ENCODE measurements around the gene KLHL36.

Gene KLHL36

GRCh38 chr16:84699147-84699711 is 50.9 kb downstream of the KLHL36 start:
- no peak for DNase-seq (ENCODE audit: low read depth in 2 of 2)

GRCh38 chr16:84699712-84700445 is 51.6 kb downstream of the KLHL36 start, which contains the start of gene USP10:
USP10 (plus strand) TSS chr16:84700000; CDS start chr16:84700091, 91 bp downstream.
- peak; percentile 50 to 70 for DNase-seq (ENCODE audit: low read depth in 2 of 2)

DNA sequence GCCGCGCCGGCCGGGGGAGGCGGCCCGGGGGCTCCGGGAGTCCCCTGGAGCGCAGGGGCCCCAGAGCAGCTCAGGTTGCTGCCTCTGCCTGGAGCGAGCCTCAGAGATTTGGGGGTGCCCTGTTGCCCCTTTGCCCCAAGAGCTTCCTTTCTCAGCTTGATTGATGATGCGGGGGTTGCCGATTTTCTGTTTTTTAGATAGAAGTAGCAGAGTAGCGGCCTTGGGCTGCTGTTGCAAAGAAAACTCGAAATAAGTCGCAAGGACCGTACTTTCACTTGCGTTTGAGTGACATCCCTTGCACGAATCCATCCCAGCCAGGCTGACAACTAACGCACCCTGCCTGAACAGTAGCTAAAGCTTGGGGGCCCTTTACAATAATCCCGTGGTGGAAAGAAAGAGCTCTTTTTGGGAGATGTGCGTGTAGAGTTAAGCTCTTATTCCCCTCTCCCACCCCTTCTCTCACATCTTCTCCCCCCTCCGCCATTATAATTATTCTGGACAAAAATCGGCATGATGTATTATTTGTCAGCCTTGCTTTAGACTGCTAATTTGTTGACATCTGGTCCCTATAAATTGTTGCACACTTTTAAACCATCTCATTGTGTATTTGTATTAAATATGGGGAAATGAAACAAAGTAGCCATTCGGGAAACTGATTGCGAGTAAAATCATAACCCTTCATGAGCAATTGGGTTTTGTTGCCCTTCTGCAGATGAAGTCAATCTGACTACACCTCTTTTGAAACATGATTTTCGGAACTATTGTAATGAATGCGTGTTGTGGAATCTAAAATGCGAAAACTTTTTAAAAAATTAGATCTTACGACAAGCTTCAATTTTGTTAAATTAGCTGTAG is 52.4 kb downstream of the KLHL36 start:
- DNase-seq (ENCODE audit: low read depth in 2 of 2) = no peak

- DNase-seq (ENCODE audit: low read depth in 2 of 2) = no peak
Observed at GRCh38 chr16:84703681-84704080, 55.4 kb downstream of the KLHL36 start.

DNA sequence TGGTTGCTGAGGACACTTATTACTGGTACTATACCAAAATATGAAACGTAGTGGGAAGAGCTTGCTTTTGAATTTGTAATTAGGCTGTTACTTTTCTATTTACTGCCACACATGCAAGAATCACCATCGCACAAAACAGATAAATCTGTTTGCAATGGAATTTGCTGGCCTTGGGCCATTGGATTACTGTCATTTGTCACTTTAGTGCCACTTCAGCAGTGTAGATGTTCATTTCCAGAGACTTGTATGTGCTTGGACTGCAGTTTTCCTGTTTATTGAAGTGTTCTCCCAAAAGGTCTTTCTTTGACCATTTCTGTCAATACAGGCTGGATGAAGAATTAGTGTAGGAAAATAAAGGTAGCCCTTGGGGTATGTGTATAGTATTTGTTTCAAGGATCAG is 55.9 kb downstream of the KLHL36 start:
- DNase-seq (ENCODE audit: low read depth in 2 of 2) = no peak

DNA sequence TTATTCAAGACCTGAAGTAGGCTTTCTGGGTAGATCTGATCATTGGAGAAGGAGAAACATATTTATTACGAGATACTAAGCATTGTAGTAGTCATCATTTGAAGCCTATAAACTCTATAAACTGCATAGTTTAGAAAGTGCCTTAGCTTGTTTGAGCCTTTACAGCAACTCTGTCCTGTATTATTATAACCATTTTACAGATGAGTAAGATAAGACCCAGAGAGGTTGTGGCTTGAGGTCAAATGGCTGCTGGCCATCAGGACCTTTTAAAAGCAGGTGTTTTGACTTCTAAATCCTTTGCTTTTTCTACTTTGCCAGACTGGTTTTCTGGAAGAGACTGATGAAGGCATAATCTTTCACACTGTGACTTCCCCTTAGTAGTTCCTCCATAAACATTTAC is 58.5 kb downstream of the KLHL36 start:
- no peak for DNase-seq (ENCODE audit: low read depth in 2 of 2)

DNA sequence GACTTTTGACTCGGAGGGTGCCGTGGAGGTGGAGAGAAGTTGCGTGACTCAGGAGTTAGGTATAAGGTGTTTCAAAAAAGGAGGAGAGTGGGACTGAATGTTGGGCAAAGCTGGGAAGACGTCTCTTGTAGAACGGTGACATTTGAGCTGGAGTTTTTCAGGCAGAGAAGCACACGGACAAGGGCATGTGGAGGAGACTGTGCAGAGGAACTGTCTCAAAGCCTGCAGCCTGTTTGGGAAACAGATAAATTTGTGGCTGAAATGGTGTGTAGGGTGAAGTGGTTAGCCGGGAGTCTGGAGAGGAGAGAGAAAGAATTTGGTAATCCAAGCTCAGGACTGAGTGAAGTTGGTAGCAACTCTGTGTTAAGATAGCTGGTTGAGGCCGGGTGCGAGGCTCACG is 61.3 kb downstream of the KLHL36 start:
- DNase-seq (ENCODE audit: low read depth in 2 of 2) = no peak

- no peak for DNase-seq (ENCODE audit: low read depth in 2 of 2)
Observed at GRCh38 chr16:84710686-84711085, 62.4 kb downstream of the KLHL36 start.
